B cell (primary cell): ENCODE results near the gene TMEM106C.

ENCODE experiments used
- EZH2 ChIP-seq: IDR thresholded peaks from 2 replicates; pipeline ENCODE4 v1.6.1; 2012; ENCODE audit warnings: borderline replicate concordance, low read depth, mild to moderate bottlenecking, moderate library complexity, low read length; ENCODE audit not compliant: insufficient read depth, poor library complexity, severe bottlenecking
- TF ChIP-seq, protein P1 (sequence below): fragments of 200-600 bp; IDR thresholded peaks from one replicate; pipeline ENCODE4 v1.8.0; 2022; ENCODE audit warnings: antibody characterized with exemption, mild to moderate bottlenecking

GRCh38 chr12:48005750-48006021, 42.3 kb downstream of the TMEM106C start:
- TF ChIP-seq, protein P1, sequence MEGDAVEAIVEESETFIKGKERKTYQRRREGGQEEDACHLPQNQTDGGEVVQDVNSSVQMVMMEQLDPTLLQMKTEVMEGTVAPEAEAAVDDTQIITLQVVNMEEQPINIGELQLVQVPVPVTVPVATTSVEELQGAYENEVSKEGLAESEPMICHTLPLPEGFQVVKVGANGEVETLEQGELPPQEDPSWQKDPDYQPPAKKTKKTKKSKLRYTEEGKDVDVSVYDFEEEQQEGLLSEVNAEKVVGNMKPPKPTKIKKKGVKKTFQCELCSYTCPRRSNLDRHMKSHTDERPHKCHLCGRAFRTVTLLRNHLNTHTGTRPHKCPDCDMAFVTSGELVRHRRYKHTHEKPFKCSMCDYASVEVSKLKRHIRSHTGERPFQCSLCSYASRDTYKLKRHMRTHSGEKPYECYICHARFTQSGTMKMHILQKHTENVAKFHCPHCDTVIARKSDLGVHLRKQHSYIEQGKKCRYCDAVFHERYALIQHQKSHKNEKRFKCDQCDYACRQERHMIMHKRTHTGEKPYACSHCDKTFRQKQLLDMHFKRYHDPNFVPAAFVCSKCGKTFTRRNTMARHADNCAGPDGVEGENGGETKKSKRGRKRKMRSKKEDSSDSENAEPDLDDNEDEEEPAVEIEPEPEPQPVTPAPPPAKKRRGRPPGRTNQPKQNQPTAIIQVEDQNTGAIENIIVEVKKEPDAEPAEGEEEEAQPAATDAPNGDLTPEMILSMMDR: no peak
- TF ChIP-seq EZH2: no peak
